HepG2 (cell line): ENCODE results near the gene CHRM5. TPM values are rescaled to one million over a fixed set of nuclear protein-coding genes. Genes with fewer than 3 reads are reported as not detected.

Experiments
- ATAC-seq: fragments of 200-7000 bp; cut with Tn5 transposase; 3 replicates; pipeline ENCODE4 v1.9.1; 2020; ENCODE audit warnings: mild to moderate bottlenecking, moderate library complexity
- BruUV-seq: library from RNA; stranded (reverse); fragments of 400-500 nt; replicated peaks from 2 replicates; lab custom pipeline; 2021; lab: Mats Ljungman, UMichigan
- CTCF ChIA-PET: fragments of 300-600 bp; formaldehyde crosslinking; extraction: SDS; loops from one replicate; lab custom pipeline; 2021; ENCODE audit warnings: low total read pairs, inconsistent platforms, low intra/inter-chr PET ratio; lab: Yijun Ruan, JAX
- POLR2A ChIA-PET: fragments of 350-600 bp; sonication (Branson Sonifier 250); formaldehyde crosslinking; loops from one replicate; lab custom pipeline; 2020; ENCODE audit warnings: antibody characterized with exemption, inconsistent platforms; lab: Yijun Ruan, JAX
- DNase-seq: peaks from one replicate; pipeline ENCODE4 v3.0.0-alpha.2; 2015; ENCODE audit warnings: low spot score
- FAIRE-seq: peaks from 3 replicates; lab custom pipeline; 2011; peaks lifted over from hg19 to GRCh38; lab: Jason Lieb, UNC
- H2AFZ ChIP-seq: one replicate; pipeline ENCODE4 v1.6.1; 2011; ENCODE audit warnings: low read length, inconsistent platforms
- H3K27ac ChIP-seq: fragments of 300-600 bp; 3 replicates; pipeline ENCODE4 v1.8.0; 2011; ENCODE audit warnings: mixed run types, mild to moderate bottlenecking, mixed read lengths, low read length, inconsistent platforms; ENCODE audit not compliant: insufficient read depth; ENCODE audit errors: extremely low read length
- H3K27me3 ChIP-seq, 2 experiments: fragments of 200-600 bp in 1 of 2; 2 replicates in 1 of 2; 3 replicates in 1 of 2; pipeline versions ENCODE4 v1.6.0 to v1.8.0; 2011; ENCODE audit warnings: low read length in 2 of 2, mild to moderate bottlenecking in 2 of 2, moderate library complexity in 2 of 2, inconsistent platforms in 1 of 2; ENCODE audit not compliant: insufficient read depth in 2 of 2, control insufficient read depth in 1 of 2
- H3K36me3 ChIP-seq, 2 experiments: fragments of 200-600 bp in 1 of 2; replicated peaks in 1 of 2; 2 replicates in 1 of 2; 3 replicates in 1 of 2; pipeline versions ENCODE4 v1.5.1 to v1.8.0; 2011; ENCODE audit warnings: low read length in 2 of 2, inconsistent platforms in 1 of 2; ENCODE audit not compliant: insufficient read depth in 2 of 2, control insufficient read depth in 1 of 2
- H3K4me1 ChIP-seq: 2 replicates; pipeline ENCODE4 v1.5.1; 2012; ENCODE audit warnings: low read length, inconsistent platforms; ENCODE audit not compliant: insufficient read depth
- H3K4me2 ChIP-seq: 2 replicates; pipeline ENCODE4 v1.6.0; 2011; ENCODE audit warnings: low read depth, low read length, inconsistent platforms
- H3K4me3 ChIP-seq, 3 experiments: fragments of 200-600 bp in 1 of 3; sonication (generic), shearing (Covaris generic) in 1 of 3; replicated peaks in 1 of 3; 2 replicates each; pipeline ENCODE4 v1.5.1; 2011 to 2016; ENCODE audit warnings: low read length in 3 of 3, inconsistent platforms in 2 of 3, low read depth in 2 of 3, mild to moderate bottlenecking in 2 of 3, control low read depth in 1 of 3, mixed read lengths in 1 of 3; ENCODE audit not compliant: insufficient read depth in 1 of 3
- H3K79me2 ChIP-seq: one replicate; pipeline ENCODE4 v1.6.1; 2011; ENCODE audit warnings: low read length, inconsistent platforms; ENCODE audit not compliant: insufficient read depth
- H3K9ac ChIP-seq: 2 replicates; pipeline ENCODE4 v1.6.0; 2011; ENCODE audit warnings: mild to moderate bottlenecking, low read depth, low read length, inconsistent platforms; ENCODE audit not compliant: insufficient read depth
- H3K9me3 ChIP-seq: 2 replicates; pipeline ENCODE4 v1.5.1; 2012; ENCODE audit warnings: mild to moderate bottlenecking, low read length
- H4K20me1 ChIP-seq: 2 replicates; pipeline ENCODE4 v1.6.0; 2011; ENCODE audit warnings: inconsistent platforms, mild to moderate bottlenecking, low read length, moderate library complexity; ENCODE audit not compliant: insufficient read depth
- CCDC6 ChIP-seq: sonication (generic); formaldehyde crosslinking; IDR thresholded peaks from 2 replicates; pipeline ENCODE4 v1.8.1; 2022; ENCODE audit warnings: mild to moderate bottlenecking, missing genetic modification reagents, moderate library complexity
- ELF4 ChIP-seq: sonication (generic); formaldehyde crosslinking; IDR thresholded peaks from 2 replicates; pipeline ENCODE4 v1.5.0; 2020; ENCODE audit warnings: missing genetic modification reagents, mild to moderate bottlenecking, moderate library complexity, borderline replicate concordance
- FOXO4 ChIP-seq: sonication (generic); formaldehyde crosslinking; conservative IDR thresholded peaks from 2 replicates; pipeline ENCODE4 v1.8.1; 2023; ENCODE audit warnings: missing genetic modification reagents
- IRX3 ChIP-seq: sonication (generic); formaldehyde crosslinking; IDR thresholded peaks from 2 replicates; pipeline ENCODE4 v1.8.1; 2023; ENCODE audit warnings: mild to moderate bottlenecking, low read depth, missing genetic modification reagents, borderline replicate concordance
- MTF1 ChIP-seq: sonication (generic); formaldehyde crosslinking; IDR thresholded peaks from 2 replicates; pipeline ENCODE4 v1.5.0; 2020; ENCODE audit warnings: missing genetic modification reagents
- MXD4 ChIP-seq: IDR thresholded peaks from 2 replicates; pipeline ENCODE4 v1.6.1; 2016; ENCODE audit warnings: mild to moderate bottlenecking, missing biosample characterization, missing genetic modification reagents
- NFE2L2 ChIP-seq: fragments of 150-350 bp; IDR thresholded peaks from 2 replicates; pipeline ENCODE4 v1.6.1; 2014; ENCODE audit warnings: low read length
- POLR2AphosphoS2 ChIP-seq: IDR thresholded peaks from 2 replicates; pipeline ENCODE4 v1.6.1; 2011; ENCODE audit warnings: low read depth, low read length, improper control_type of control experiment
- REXO4 ChIP-seq: sonication (generic); formaldehyde crosslinking; IDR thresholded peaks from 2 replicates; pipeline ENCODE4 v1.8.0; 2022; ENCODE audit warnings: missing genetic modification reagents, mild to moderate bottlenecking, borderline replicate concordance
- SOX5 ChIP-seq: IDR thresholded peaks from 2 replicates; pipeline ENCODE4 v1.6.1; 2016; ENCODE audit warnings: borderline replicate concordance
- ZNF124 ChIP-seq: sonication (generic); formaldehyde crosslinking; IDR thresholded peaks from 2 replicates; pipeline ENCODE4 v1.4.0; 2020; ENCODE audit warnings: missing genetic modification reagents
- WGBS: methylation state at CpG from one replicate; pipeline ENCODE4 v1.1.6; 2017; ENCODE audit warnings: low lambda C conversion rate; 5-methylcytosine and 5-hydroxymethylcytosine counted together
- in situ Hi-C: cut with HindIII; loops from 2 replicates; pipeline ENCODE4 v1.10.0; 2017; ENCODE audit warnings: low pct_unique_long_range_greater_than_20kb; ENCODE audit not compliant: extremely low pct_ligation_motif_present
- intact Hi-C: fragments of 100-400 bp; cut with micrococcal nuclease; formaldehyde crosslinking; loops from one replicate; pipeline ENCODE4 v1.10.0; 2022; ENCODE audit not compliant: unreplicated experiment
- polyA plus RNA-seq, 8 experiments: library from polyadenylated mRNA; depleted of rRNA in 3 of 8; stranded (reverse) in 7 of 8; unstranded in 1 of 8; fragments of >200 nt; fragmentation: Illumina TruSeq in 4 of 8; extraction: Trizol in 4 of 8; gene quantifications; 2 replicates each; pipeline versions ENCODE4 v1.2.1 to v1.2.3, GENCODE V29; 2011 to 2016; ENCODE audit warnings: low read depth in 4 of 8, missing spikeins in 1 of 8, mixed read lengths in 1 of 8; ENCODE audit not compliant: insufficient read depth in 1 of 8
- total RNA-seq, 5 experiments: library from RNA; depleted of rRNA; stranded (reverse); fragments of >200 nt; fragmentation: Illumina TruSeq; extraction: Trizol; gene quantifications; 2 replicates each; pipeline ENCODE4 v1.2.3, GENCODE V29; 2016; ENCODE audit warnings: low read depth in 1 of 5

CHRM5 gene
- total and polyA plus RNA-seq, 2 of the 13 experiments (the other 11 are each of a cell fraction or from before 2014, with no cell fraction given), result not detected

- CTCF ChIA-PET, result no interaction called here
- intact Hi-C loops, result loop anchor here (5.0 kb wide), 1 partner anchor 61 kb away; no protein-coding TSS in a partner anchor
- ATAC-seq, result no peak
These were observed 87.7 kb downstream of the CHRM5 start for GRCh38 chr15:34055868-34056595.

More at GRCh38 chr15:34055868-34056595, 87.7 kb downstream of the CHRM5 start:
- no peaks in the 10 kb centered on the region for H3K79me2 ChIP-seq
- H3K4me3 ChIP-seq, result no peak overlapping the region
- no TSS peak for BruUV-seq
- no peak overlapping the region for H3K4me2 ChIP-seq
- H4K20me1 ChIP-seq, result no peaks in the 10 kb centered on the region
- H3K27ac ChIP-seq, result no peak overlapping the region
- TF ChIP-seq MXD4 (CRISPR knock-in tag) (no peak), ELF4 (CRISPR knock-in tag) (no peak), FOXO4 (CRISPR knock-in tag) (no peak), NFE2L2 (no peak), IRX3 (CRISPR knock-in tag) (no peak), REXO4 (CRISPR knock-in tag) (no peak), CCDC6 (no peak), ZNF124 (CRISPR knock-in tag) (no peak), POLR2AphosphoS2 (no peak), MTF1 (CRISPR knock-in tag) (no peak), SOX5 (no peak)
- H3K9me3 ChIP-seq, result peaks cover 3% of the 10 kb centered on the region; the same call in 1 of the 2 replicates
- H2AFZ ChIP-seq, result peak overlapping the region; percentile 12
- no peak for FAIRE-seq
- no peaks in the 10 kb centered on the region for H3K27me3 ChIP-seq
- in situ Hi-C loops, result loop anchor here (25.0 kb wide), 2 partner anchors 306 to 531 kb away; partner anchors contain the start of genes GOLGA8B and LPCAT4
- WGBS, result 57% methylated on average over 3 of the region's 3 CpGs
- peaks cover 8% of the 10 kb centered on the region; the same call in 1 of the 2 replicates for H3K4me1 ChIP-seq
- POLR2A ChIA-PET, result no interaction called here
- DNase-seq, result no peak
- no peaks in the 10 kb centered on the region for H3K36me3 ChIP-seq
- H3K9ac ChIP-seq, result no peak overlapping the region
